ENCODE measurements around the gene GLTPD2.

GLTPD2 gene

DNA sequence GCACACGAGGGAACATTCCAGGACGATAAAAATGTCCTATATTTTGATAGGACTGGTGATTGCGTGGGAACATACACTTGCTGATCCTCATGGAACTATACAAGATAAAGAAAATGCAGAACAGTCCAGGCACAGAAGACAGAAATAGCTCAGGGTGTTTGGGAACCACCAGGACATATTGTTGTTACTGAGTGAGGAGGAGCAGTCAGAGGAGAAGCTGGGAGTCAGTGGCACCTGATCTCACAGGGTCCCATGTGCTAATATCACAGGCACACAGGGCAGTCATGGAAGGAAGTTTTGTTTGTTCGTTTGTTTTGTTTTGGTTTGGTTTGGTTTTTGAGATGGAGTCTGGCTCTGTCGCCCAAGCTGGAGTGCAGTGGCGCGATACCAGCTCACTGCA is 23.9 kb downstream of the GLTPD2 start:
- DNase-seq (ENCODE audit: low read depth), result no peak
- TF ChIP-seq, protein P1, sequence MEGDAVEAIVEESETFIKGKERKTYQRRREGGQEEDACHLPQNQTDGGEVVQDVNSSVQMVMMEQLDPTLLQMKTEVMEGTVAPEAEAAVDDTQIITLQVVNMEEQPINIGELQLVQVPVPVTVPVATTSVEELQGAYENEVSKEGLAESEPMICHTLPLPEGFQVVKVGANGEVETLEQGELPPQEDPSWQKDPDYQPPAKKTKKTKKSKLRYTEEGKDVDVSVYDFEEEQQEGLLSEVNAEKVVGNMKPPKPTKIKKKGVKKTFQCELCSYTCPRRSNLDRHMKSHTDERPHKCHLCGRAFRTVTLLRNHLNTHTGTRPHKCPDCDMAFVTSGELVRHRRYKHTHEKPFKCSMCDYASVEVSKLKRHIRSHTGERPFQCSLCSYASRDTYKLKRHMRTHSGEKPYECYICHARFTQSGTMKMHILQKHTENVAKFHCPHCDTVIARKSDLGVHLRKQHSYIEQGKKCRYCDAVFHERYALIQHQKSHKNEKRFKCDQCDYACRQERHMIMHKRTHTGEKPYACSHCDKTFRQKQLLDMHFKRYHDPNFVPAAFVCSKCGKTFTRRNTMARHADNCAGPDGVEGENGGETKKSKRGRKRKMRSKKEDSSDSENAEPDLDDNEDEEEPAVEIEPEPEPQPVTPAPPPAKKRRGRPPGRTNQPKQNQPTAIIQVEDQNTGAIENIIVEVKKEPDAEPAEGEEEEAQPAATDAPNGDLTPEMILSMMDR (IDR thresholded peaks at IDR 0.05; ENCODE audit: control insufficient read depth, insufficient read depth, low read depth, low read length, missing control alignments), result no peak
- H3K4me3 ChIP-seq (ENCODE audit: control insufficient read depth, low read depth, low read length), result no peak overlapping the region

DNA sequence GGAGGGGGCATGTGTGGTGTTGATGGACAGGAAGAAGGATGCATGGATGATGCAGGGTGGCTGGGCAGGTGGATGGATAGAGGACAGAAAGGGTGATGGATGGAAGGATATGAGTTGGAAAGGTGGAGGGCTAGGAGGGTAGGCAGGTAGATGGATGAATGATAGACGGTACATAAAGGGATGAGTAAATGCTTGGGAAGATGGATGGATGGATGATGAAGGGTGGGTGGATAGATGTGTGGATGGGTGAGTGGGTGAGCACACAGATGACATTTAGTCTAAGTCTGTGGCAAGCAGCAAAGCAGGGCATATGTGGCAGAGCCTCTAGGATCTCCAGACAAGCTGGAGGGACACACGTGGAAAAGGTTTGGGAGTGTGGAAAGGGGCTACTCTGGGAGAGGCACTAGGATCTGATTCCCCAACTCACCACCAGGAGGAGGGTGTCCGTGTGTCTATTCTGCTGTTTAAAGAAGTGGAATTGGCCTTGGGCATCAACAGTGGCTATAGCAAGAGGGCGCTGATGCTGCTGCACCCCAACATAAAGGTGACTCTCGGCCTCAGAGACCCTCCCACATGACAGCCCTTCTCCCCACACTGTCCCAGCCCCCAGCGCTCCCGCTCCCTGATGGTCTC is 26.4 kb downstream of the GLTPD2 start:
- no peak overlapping the region for H3K4me3 ChIP-seq (ENCODE audit: control insufficient read depth, low read depth, low read length)
- no peak for DNase-seq (ENCODE audit: low read depth)
- TF ChIP-seq, protein P1 (IDR thresholded peaks at IDR 0.05; ENCODE audit: control insufficient read depth, insufficient read depth, low read depth, low read length, missing control alignments), result peak; percentile 18

DNA sequence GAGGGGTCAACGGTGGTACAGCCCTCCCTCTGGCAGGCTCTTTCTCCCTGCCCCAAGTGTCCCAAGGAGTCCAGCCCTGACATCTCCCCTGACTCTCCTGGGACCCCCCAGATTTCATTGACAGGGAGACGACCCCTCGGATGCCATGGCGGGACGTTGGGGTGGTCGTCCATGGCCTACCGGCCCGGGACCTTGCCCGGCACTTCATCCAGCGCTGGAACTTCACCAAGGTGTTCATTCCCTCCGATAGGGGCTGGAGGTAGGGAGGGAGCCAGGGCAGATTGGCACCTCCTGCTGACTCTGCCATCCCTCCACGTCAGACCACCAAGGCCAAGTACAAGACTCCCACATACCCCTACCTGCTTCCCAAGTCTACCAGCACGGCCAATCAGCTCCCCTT is 28.1 kb downstream of the GLTPD2 start:
- H3K4me3 ChIP-seq (ENCODE audit: control insufficient read depth, low read depth, low read length), result no peak overlapping the region
- TF ChIP-seq, protein P1 (IDR thresholded peaks at IDR 0.05; ENCODE audit: control insufficient read depth, insufficient read depth, low read depth, low read length, missing control alignments), result no peak
- DNase-seq (ENCODE audit: low read depth), result no peak

DNA sequence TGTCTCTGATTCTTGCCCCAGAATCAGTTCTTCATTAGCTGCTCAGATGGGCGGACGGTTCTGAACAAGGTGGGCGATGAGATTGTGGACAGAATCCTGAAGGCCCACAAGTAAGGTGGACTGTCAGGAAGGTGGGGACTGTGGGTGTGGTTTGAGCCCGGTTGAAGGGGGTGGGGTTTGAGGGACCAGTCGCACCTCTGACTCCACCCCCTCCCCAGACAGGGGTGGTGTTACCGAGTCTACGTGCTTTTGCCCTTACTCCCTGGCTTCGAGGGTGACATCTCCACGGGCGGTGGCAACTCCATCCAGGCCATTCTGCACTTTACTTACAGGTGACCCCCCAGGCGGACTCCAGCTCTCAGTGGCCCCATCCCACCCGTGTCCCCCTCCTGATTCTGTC is 29.5 kb downstream of the GLTPD2 start:
- H3K4me3 ChIP-seq (ENCODE audit: control insufficient read depth, low read depth, low read length), result no peak overlapping the region
- no peak for DNase-seq (ENCODE audit: low read depth)
- TF ChIP-seq, protein P1 (IDR thresholded peaks at IDR 0.05; ENCODE audit: control insufficient read depth, insufficient read depth, low read depth, low read length, missing control alignments), result no peak

DNA sequence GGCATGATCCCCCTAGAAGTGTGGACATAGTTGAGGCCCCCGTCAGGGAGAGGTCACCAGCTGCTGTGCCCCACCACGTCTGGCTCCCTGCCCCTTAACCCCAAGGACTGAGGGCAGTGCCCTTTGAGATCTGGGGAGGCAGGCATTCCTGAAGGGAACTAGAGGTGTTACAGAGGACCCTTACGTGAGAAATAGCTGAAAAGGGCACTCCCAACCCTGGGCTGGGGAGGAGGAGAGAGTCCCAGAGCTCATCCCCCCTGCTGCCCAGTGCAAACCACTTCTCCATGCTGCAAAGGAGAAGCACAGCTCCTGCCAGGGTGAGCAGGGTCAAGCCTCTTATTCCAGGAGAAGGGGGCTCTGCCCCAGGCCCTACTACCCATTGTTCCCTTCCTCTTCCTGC is 34.1 kb downstream of the GLTPD2 start:
- no peak for DNase-seq (ENCODE audit: low read depth)
- no peak overlapping the region for H3K4me3 ChIP-seq (ENCODE audit: control insufficient read depth, low read depth, low read length)
- TF ChIP-seq, protein P1 (IDR thresholded peaks at IDR 0.05; ENCODE audit: control insufficient read depth, insufficient read depth, low read depth, low read length, missing control alignments), result no peak

DNA sequence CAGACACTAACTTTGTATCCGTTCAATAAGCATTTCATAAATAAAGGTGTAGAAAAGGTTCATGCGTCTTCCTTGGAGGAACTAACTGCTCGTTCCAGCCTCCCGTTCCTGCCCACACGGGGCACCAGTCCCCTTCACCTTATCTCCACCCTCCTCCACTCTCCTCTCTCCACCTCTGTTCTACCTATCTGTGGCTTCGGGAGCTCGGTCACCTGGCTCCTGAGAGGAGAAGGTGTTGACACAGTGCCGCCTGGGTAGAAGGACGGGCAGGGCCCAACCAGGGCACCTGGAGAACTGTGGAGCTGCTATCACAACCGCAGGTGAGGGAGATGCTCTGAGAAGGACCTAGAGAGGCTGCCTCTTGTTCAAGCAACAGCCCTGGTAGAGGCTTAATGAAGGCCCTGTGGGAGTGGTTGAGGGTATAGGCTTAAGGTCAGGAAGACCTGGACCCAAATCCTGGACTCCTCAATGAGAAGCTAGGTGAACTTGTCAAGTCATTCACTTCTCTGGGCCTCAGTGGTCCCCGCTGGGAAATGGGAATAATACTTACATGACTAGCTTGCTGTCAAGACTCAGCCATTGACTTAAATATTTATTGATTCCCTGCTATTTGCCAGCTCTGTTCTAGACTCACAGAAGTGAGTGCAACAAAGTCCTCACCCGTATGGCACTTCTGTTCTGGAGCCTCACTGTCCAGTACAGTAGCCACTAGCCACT is 34.8 kb downstream of the GLTPD2 start:
- TF ChIP-seq, protein P1 (IDR thresholded peaks at IDR 0.05; ENCODE audit: control insufficient read depth, insufficient read depth, low read depth, low read length, missing control alignments), result no peak
- no peak for DNase-seq (ENCODE audit: low read depth)
- no peak overlapping the region for H3K4me3 ChIP-seq (ENCODE audit: control insufficient read depth, low read depth, low read length)
